Measurements from ENCODE around the gene POR. TPM values are rescaled to one million over a fixed set of nuclear protein-coding genes. Genes with fewer than 3 reads are reported as not detected.
A peak's percentile ranks its signal among the peaks of the same experiment; 100 is the strongest.

The POR gene
- total RNA-seq, 1 donor from 2014 or later = 62.2 TPM

GRCh38 chr7:75983471-75984129, 68.6 kb downstream of the POR start:
- no peaks in the 10 kb centered on the region for H3K27me3 Mint-ChIP-seq (ENCODE audit: low read depth)
- H3K4me3 Mint-ChIP-seq (ENCODE audit: unreplicated experiment) = no peak overlapping the region
- no peaks in the 10 kb centered on the region for H3K9me3 Mint-ChIP-seq (ENCODE audit: low read depth)

GRCh38 chr7:75984130-75985008, 69.4 kb downstream of the POR start:
- H3K9me3 Mint-ChIP-seq (ENCODE audit: low read depth) = no peaks in the 10 kb centered on the region
- no peak overlapping the region for H3K4me3 Mint-ChIP-seq (ENCODE audit: unreplicated experiment)
- H3K4me1 Mint-ChIP-seq (ENCODE audit: low read depth) = peaks cover 4% of the 10 kb centered on the region
- no peaks in the 10 kb centered on the region for H3K27me3 Mint-ChIP-seq (ENCODE audit: low read depth)
- H3K27ac Mint-ChIP-seq (ENCODE audit: unreplicated experiment) = no peak overlapping the region
- DNase-seq (ENCODE audit: low spot score) = peak; percentile 92
- TF ChIP-seq, protein P1, sequence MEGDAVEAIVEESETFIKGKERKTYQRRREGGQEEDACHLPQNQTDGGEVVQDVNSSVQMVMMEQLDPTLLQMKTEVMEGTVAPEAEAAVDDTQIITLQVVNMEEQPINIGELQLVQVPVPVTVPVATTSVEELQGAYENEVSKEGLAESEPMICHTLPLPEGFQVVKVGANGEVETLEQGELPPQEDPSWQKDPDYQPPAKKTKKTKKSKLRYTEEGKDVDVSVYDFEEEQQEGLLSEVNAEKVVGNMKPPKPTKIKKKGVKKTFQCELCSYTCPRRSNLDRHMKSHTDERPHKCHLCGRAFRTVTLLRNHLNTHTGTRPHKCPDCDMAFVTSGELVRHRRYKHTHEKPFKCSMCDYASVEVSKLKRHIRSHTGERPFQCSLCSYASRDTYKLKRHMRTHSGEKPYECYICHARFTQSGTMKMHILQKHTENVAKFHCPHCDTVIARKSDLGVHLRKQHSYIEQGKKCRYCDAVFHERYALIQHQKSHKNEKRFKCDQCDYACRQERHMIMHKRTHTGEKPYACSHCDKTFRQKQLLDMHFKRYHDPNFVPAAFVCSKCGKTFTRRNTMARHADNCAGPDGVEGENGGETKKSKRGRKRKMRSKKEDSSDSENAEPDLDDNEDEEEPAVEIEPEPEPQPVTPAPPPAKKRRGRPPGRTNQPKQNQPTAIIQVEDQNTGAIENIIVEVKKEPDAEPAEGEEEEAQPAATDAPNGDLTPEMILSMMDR (IDR thresholded peaks at IDR 0.05) = no peak
- peaks cover 15% of the 10 kb centered on the region for H3K36me3 Mint-ChIP-seq (ENCODE audit: low read depth)

More at GRCh38 chr7:75983471-75984129, 68.6 kb downstream of the POR start:
- DNase-seq (ENCODE audit: low spot score) = peak; percentile 87
- H3K36me3 Mint-ChIP-seq (ENCODE audit: low read depth) = peaks cover 15% of the 10 kb centered on the region
- H3K27ac Mint-ChIP-seq (ENCODE audit: unreplicated experiment) = no peak overlapping the region
- peaks cover 4% of the 10 kb centered on the region for H3K4me1 Mint-ChIP-seq (ENCODE audit: low read depth)
- TF ChIP-seq, protein P1 (IDR thresholded peaks at IDR 0.05) = no peak

- H3K4me3 Mint-ChIP-seq (ENCODE audit: unreplicated experiment) = no peak overlapping the region
- peak; percentile 93 for DNase-seq (ENCODE audit: low spot score)
- peaks cover 6% of the 10 kb centered on the region for H3K4me1 Mint-ChIP-seq (ENCODE audit: low read depth)
- TF ChIP-seq, protein P1 (IDR thresholded peaks at IDR 0.05) = no peak
- no peaks in the 10 kb centered on the region for H3K27me3 Mint-ChIP-seq (ENCODE audit: low read depth)
- no peak overlapping the region for H3K27ac Mint-ChIP-seq (ENCODE audit: unreplicated experiment)
- peaks cover 12% of the 10 kb centered on the region for H3K36me3 Mint-ChIP-seq (ENCODE audit: low read depth)
- no peaks in the 10 kb centered on the region for H3K9me3 Mint-ChIP-seq (ENCODE audit: low read depth)
These were observed 70.1 kb downstream of the POR start for GRCh38 chr7:75985009-75985517.

DNA sequence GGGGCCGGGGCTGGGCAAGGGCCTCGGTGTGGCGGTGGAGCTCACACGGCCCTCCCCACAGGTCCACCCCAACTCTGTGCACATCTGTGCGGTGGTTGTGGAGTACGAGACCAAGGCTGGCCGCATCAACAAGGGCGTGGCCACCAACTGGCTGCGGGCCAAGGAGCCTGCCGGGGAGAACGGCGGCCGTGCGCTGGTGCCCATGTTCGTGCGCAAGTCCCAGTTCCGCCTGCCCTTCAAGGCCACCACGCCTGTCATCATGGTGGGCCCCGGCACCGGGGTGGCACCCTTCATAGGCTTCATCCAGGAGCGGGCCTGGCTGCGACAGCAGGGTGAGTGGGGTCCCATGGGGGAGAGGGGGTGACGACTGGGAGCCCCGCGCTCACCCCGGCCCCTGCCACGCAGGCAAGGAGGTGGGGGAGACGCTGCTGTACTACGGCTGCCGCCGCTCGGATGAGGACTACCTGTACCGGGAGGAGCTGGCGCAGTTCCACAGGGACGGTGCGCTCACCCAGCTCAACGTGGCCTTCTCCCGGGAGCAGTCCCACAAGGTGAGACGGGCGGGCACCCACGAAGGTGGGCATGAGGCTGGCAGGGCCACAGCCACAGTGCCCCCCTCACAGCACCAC, 70.7 kb downstream of the POR start:
- Mint-ChIP-seq H3K4me1 (ENCODE audit: low read depth) (peaks cover 4% of the 10 kb centered on the region), H3K27me3 (ENCODE audit: low read depth) (no peaks in the 10 kb centered on the region), H3K9me3 (ENCODE audit: low read depth) (no peaks in the 10 kb centered on the region), H3K4me3 (ENCODE audit: unreplicated experiment) (no peak overlapping the region), H3K27ac (ENCODE audit: unreplicated experiment) (no peak overlapping the region), H3K36me3 (ENCODE audit: low read depth) (peaks cover 12% of the 10 kb centered on the region)
- TF ChIP-seq, protein P1 (IDR thresholded peaks at IDR 0.05) = no peak
- peak; percentile 90 for DNase-seq (ENCODE audit: low spot score)

Measured in chondrocyte (in vitro differentiated cells).